Prostate gland (tissue), 2 donors: ENCODE results near the gene ABLIM3.

Experiments
- POLR2A ChIP-seq: fragments of 450-650 bp; IDR thresholded peaks from one replicate; pipeline ENCODE4 v1.6.1; 2016; ENCODE audit warnings: antibody characterized with exemption, mild to moderate bottlenecking
- POLR2AphosphoS5 ChIP-seq: sonication (generic); formaldehyde crosslinking; IDR thresholded peaks from one replicate; pipeline ENCODE4 v1.6.1; 2017; ENCODE audit warnings: antibody characterized with exemption
- TF ChIP-seq, protein P1 (sequence below), 4 experiments: fragments of 200-600 bp in 2 of 4; fragments of 450-650 bp in 2 of 4; sonication (generic) in 2 of 4; IDR thresholded peaks; 1 replicate in 3 of 4; 2 replicates in 1 of 4; pipeline ENCODE4 v1.5.1; 2016 to 2019; ENCODE audit warnings: antibody characterized with exemption in 4 of 4, mild to moderate bottlenecking in 2 of 4, moderate library complexity in 2 of 4

DNA sequence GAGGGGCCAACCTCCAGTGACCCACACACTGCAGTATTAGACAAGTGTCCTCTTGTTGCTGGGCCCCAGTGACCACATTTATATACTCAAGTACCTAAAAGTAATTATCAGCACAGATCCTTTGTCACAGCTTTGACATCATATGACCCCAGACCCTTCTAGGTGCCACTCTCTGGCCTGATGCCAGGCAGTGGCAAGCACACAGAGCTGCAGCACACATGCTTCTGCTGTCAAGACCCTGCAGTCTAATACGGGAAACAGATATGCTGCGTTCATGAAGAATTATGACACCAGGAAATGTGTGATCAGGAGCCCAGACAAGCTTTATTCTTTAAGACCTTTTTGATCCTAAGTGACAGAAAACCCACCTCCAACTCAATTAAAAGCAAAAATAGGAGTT, 66.5 kb downstream of the ABLIM3 start:
- TF ChIP-seq, protein P1, sequence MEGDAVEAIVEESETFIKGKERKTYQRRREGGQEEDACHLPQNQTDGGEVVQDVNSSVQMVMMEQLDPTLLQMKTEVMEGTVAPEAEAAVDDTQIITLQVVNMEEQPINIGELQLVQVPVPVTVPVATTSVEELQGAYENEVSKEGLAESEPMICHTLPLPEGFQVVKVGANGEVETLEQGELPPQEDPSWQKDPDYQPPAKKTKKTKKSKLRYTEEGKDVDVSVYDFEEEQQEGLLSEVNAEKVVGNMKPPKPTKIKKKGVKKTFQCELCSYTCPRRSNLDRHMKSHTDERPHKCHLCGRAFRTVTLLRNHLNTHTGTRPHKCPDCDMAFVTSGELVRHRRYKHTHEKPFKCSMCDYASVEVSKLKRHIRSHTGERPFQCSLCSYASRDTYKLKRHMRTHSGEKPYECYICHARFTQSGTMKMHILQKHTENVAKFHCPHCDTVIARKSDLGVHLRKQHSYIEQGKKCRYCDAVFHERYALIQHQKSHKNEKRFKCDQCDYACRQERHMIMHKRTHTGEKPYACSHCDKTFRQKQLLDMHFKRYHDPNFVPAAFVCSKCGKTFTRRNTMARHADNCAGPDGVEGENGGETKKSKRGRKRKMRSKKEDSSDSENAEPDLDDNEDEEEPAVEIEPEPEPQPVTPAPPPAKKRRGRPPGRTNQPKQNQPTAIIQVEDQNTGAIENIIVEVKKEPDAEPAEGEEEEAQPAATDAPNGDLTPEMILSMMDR (IDR thresholded peaks at IDR 0.05): no peak
- TF ChIP-seq POLR2A (no peak), POLR2AphosphoS5 (no peak)
